GM15510 (cell line): Measurements from ENCODE around the gene GRM8.

Experiments
- POLR2A ChIP-seq: IDR thresholded peaks from 3 replicates; pipeline ENCODE4 v1.6.1; 2011; ENCODE audit warnings: borderline replicate concordance; ENCODE audit not compliant: insufficient read length; ENCODE audit errors: extremely low read depth

GRM8 gene

GRCh38 chr7:127135871-127136485 lies 116.8 kb downstream of the GRM8 start:
- no peak for TF ChIP-seq POLR2A

- no peak for TF ChIP-seq POLR2A
Measured at GRCh38 chr7:127123220-127123619, 129.5 kb downstream of the GRM8 start.

- TF ChIP-seq POLR2A = no peak
Measured at GRCh38 chr7:127119517-127119916, 133.2 kb downstream of the GRM8 start.

- no peak for TF ChIP-seq POLR2A
Measured at GRCh38 chr7:127114742-127115265, 137.9 kb downstream of the GRM8 start.

GRCh38 chr7:127107601-127108007 lies 145.1 kb downstream of the GRM8 start:
- TF ChIP-seq POLR2A = no peak

- TF ChIP-seq POLR2A = no peak
Measured at GRCh38 chr7:127093340-127093739, 159.4 kb downstream of the GRM8 start.

GRCh38 chr7:127091620-127092019 lies 161.1 kb downstream of the GRM8 start:
- no peak for TF ChIP-seq POLR2A

GRCh38 chr7:127089146-127089545 lies 163.6 kb downstream of the GRM8 start:
- no peak for TF ChIP-seq POLR2A

- no peak for TF ChIP-seq POLR2A
Measured at GRCh38 chr7:127081539-127081938, 171.2 kb downstream of the GRM8 start.

- TF ChIP-seq POLR2A = no peak
Measured at GRCh38 chr7:127080576-127080975, 172.2 kb downstream of the GRM8 start.

- no peak for TF ChIP-seq POLR2A
Measured at GRCh38 chr7:127066974-127067373, 185.8 kb downstream of the GRM8 start.

- no peak for TF ChIP-seq POLR2A
Measured at GRCh38 chr7:127059475-127059874, 193.3 kb downstream of the GRM8 start.

GRCh38 chr7:127057918-127058317 lies 194.8 kb downstream of the GRM8 start:
- TF ChIP-seq POLR2A = no peak

GRCh38 chr7:127056202-127056601 lies 196.5 kb downstream of the GRM8 start:
- TF ChIP-seq POLR2A = no peak

GRCh38 chr7:127047521-127047920 lies 205.2 kb downstream of the GRM8 start:
- no peak for TF ChIP-seq POLR2A

- no peak for TF ChIP-seq POLR2A
Measured at GRCh38 chr7:127041689-127042452, 210.9 kb downstream of the GRM8 start.
